GM12801 (cell line): Measurements from ENCODE around the gene ARHGEF19.

Source experiments
- TF ChIP-seq, protein P1 (sequence below): IDR thresholded peaks from one replicate; pipeline ENCODE4 v1.5.1; 2011; ENCODE audit warnings: control low read depth; ENCODE audit not compliant: insufficient read length; ENCODE audit errors: extremely low read depth

ARHGEF19 gene

DNA sequence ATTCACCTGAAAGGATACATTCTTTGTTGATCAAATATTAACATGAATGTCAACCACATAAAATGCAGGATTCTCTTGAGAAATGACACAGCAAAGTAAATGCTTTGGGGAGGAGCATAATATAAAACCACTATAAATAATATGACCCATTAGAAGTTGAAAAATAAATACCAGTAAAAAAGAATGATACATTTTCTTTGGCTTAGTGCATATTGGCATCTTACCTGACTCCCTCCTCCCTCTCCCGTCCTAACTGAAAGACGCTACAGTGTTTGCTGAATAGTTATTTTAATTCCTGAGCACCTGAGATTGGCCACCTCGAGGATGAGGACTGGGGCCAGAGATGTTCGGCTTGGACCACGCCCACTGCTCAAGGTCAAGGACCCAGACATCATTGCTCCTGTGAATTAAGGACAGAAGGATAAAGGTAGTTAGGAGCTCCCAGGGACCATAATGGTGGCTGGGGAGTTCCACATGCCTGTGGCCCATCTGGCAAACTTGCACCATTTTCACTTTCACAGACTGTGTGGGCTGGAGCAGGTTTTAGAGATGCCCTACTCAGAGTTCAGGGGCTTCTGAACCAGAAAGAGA lies 41.0 kb upstream of the ARHGEF19 start:
- TF ChIP-seq, protein P1, sequence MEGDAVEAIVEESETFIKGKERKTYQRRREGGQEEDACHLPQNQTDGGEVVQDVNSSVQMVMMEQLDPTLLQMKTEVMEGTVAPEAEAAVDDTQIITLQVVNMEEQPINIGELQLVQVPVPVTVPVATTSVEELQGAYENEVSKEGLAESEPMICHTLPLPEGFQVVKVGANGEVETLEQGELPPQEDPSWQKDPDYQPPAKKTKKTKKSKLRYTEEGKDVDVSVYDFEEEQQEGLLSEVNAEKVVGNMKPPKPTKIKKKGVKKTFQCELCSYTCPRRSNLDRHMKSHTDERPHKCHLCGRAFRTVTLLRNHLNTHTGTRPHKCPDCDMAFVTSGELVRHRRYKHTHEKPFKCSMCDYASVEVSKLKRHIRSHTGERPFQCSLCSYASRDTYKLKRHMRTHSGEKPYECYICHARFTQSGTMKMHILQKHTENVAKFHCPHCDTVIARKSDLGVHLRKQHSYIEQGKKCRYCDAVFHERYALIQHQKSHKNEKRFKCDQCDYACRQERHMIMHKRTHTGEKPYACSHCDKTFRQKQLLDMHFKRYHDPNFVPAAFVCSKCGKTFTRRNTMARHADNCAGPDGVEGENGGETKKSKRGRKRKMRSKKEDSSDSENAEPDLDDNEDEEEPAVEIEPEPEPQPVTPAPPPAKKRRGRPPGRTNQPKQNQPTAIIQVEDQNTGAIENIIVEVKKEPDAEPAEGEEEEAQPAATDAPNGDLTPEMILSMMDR: no peak

DNA sequence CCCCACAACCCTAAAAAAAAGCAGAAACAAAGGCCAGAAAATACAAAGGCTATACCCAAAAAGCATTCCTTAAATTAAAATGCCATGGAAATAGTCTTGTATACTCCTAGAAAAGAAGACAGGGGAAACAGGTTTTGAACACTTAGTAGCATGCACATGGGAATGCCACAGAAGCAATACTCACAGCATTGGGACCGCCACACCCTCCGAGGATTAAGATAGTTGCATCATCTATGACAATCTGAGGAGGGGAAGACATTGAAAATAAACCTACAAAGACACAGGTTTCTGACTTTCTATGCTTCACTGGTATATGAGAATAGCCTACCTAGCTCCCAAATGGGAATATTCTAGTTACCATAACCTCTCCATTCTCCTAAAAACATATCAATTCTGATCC lies 40.5 kb upstream of the ARHGEF19 start:
- TF ChIP-seq, protein P1: no peak

DNA sequence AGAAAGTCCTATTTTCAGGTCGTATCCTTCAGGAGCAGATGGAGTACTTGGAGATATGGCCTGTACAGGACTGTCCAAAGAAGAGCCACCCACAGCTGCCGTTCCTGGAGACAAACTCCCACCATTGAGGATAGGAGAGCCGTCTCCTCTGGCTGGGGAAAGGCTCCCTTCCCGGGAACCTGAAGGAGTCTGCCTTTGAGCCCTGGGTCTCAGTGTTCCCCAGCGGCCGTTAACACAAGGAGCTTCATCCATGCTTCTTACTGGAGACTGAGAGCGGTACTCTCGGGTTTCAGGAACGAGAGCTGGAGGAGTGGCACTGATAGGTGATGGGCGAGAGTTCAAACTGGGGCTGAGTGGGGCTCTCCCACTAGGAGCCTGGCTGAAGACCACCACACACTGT lies 38.9 kb upstream of the ARHGEF19 start:
- TF ChIP-seq, protein P1: no peak

DNA sequence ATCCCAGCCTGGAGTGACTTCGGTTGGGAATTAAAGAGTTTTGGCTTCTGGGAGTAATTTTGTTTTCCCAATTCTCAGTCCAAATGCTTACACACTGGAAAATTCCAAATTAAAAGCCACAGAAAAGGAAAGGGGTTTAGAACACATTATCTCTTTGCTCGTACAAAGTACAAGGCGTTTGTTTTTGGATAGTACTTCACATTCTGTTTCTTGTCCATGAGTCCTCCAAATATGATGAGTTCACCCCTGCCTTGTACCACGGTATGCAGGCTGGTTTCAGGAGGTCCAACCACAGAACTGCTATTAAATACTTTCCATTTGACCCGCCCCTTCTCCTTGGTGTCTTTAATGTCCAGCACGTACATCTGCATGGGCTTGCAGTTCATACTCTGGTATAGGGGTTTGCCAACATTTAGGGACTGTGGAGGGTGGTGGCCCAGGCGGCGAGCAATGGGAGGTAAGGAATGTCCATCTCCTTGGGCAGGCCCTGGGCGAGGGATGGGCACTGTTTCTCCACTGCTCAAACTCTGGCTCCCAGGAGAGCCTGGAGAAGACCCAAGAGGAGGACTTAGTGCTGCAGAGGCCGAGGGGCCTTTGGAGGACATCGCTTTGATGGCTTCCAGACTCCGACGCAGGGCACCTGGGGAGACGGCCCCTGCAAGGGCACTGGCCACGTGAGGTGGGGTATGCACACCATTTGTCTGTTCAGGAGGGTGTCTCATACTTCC lies 38.2 kb upstream of the ARHGEF19 start:
- TF ChIP-seq, protein P1: no peak

DNA sequence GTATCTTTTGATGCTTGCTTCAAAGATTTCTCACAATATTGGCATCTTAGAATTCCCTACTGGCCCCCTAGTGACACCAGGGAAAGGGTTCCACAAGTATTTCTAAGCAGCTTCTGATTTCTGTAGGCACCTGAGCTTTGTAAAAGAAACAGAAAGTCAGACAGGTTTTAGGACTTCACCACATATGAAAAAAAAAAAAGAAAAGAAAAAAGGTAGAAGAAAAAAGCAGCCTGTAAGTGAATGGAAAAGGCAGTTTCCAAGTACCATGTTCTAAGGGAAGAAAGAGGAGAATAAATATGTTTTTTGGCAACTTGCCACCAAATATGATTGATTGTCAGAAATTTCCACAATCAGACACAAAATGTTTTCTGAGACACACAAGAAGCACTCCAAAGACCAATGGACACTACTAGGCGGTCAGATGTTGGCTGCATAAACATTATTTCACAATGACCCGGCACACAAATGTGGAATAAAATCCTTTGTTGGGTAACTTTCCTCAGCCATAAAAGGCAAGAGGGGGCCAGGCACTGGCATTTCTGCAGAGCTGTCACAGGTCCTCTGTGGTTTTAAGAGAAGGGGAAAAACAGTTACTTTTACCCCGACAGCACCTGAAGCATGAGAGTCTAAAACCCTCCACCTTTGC lies 37.3 kb upstream of the ARHGEF19 start:
- TF ChIP-seq, protein P1: no peak

DNA sequence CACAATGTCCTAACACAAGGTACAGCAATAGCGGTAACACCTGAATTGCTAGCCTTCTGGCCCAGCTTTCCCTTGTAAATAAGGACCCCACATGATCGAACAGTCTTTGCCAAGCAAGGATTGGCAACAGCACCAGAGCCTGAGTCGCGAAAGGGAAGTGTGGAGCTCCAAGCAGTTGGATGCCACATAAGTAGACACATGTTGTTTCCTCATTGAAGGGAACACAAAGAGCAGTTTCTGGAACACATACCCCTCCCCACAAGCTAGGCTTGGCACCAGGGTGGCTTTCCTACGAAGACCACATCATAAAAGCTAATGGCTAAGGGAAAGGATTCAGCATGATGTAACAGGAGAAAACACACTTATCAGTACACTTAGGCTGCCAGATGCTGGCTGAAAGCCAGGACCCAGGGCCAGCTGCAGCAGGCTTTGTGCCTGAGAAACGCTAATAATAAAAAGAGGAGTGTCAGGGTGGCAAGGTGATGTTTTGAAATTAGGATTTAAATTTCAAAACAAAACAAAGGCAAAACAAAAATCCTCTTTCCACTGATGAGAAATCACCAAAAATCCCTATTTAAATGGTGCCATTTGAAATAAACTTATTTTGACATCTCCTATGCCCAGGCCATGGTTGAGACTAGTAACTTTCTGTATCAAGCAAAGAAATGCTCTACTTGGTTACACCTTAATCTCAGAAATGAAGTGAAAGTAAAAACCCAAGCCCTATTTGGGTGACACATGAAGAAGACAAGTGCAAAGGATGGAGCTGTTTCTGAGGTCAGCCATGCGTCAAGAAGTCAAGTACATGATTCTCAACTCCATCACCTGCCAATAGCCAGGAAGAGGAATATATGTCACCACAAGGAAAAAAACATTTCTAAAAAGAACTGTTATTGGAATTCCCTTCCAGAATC lies 36.4 kb upstream of the ARHGEF19 start:
- TF ChIP-seq, protein P1: no peak

DNA sequence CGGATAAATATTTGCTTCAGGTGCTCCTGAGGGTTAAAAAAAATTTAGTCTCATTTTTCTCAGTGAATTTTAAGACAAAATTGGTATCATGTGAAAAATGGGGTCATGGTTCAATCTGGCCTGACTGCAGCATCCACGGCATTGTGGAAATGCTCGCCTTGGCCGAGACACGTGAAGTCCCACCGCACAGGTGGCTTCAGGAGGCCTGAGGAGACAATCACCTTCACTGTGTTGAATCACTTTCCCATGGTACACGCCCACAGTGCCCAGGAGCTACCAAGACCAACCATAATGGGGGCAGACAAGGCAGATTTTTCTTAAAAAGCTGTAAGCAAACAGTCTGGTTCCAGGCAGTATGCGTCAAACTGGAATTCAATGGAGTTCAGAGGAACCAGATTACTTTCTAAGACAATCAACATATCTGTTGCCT lies 35.6 kb upstream of the ARHGEF19 start:
- TF ChIP-seq, protein P1: no peak
